LoVo (cell line): ENCODE results near the gene SLC19A1.

Experiments used
- DNase-seq: peaks from one replicate; pipeline ENCODE4 v3.0.0-alpha.2; 2016; ENCODE audit warnings: low spot score

Gene SLC19A1

GRCh38 chr21:45478115-45478801 lies 64.0 kb downstream of the SLC19A1 start:
- DNase-seq = peak; percentile 63

GRCh38 chr21:45477176-45478114 lies 64.8 kb downstream of the SLC19A1 start:
- DNase-seq = no peak

- no peak for DNase-seq
These were observed 65.7 kb downstream of the SLC19A1 start for GRCh38 chr21:45476582-45476981.

- DNase-seq = no peak
These were observed 66.3 kb downstream of the SLC19A1 start for GRCh38 chr21:45475797-45476570.

DNA sequence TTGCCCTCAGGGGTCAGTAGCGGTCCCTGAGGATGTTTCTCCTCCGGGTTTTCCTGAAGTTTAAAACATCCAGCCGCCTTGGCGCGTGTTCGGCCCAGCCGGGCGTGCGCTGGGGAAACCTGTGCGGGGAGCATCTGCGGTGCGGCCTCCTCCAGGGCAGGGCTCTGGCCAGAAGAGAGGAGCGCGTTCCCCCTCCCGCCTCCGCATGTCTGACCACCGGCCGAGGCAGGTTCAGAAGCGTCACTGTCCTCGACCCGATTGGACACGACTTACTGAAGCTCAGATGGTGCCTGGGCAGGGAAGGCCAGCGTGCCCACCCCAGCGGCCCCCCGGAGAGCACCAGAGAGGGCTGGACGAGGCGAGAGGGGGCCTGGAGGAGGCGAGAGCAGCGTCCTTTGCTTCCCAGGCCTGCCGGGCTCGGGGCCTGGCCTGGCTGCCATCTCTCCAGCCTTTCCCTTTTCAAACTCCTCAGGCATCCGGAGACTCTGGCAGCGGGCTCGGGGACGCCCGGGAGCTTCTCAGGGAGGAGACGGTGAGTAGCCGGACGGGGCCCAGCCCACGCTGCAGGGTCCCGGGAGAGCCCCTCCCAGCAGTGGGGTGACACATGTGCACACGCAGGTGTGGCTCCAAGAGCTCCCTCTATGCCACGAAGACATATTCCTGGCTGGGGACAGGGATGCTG lies 67.1 kb downstream of the SLC19A1 start:
- no peak for DNase-seq

- no peak for DNase-seq
These were observed 67.8 kb downstream of the SLC19A1 start for GRCh38 chr21:45474323-45474950.

DNA sequence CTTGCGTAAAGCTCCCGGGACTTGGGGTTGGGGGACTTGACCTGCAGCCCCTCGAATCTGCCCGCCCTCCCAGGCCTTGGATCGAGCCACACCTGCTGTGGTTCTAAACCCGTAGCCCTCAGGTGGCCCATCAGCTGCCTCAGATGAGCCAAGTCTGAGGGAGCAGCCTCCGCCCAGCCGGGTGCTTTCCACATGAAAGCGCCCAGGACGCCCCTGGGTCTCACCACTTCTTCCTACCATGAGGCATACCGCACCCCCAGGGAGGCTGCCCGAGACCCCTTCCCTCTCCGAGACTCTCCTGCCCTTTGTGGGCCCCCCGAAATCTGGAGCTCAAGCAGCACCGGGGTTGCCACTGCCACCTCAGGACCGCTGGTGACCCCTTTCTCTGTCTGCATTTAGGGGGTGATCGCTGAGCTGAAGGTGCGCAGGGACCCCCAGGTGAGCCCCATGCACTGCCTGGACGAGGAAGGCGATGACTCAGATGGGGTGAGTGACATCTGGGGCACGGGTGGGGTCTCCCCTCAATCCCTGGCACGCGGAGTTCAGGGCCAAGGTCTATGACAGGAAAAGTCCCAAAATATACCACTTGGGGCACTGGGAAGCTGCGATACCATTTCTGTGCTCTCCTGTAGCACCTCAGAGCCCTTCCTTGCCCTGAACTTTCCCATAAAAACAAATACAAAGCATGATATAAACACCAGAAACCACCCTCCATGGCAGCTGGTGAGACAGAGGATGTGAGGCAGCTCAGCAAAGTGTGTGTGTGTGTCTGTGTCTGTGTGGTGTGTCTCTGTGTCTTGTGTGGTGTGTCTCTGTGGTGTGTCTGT lies 68.5 kb downstream of the SLC19A1 start:
- no peak for DNase-seq

GRCh38 chr21:45472445-45473365 lies 69.5 kb downstream of the SLC19A1 start:
- no peak for DNase-seq

DNA sequence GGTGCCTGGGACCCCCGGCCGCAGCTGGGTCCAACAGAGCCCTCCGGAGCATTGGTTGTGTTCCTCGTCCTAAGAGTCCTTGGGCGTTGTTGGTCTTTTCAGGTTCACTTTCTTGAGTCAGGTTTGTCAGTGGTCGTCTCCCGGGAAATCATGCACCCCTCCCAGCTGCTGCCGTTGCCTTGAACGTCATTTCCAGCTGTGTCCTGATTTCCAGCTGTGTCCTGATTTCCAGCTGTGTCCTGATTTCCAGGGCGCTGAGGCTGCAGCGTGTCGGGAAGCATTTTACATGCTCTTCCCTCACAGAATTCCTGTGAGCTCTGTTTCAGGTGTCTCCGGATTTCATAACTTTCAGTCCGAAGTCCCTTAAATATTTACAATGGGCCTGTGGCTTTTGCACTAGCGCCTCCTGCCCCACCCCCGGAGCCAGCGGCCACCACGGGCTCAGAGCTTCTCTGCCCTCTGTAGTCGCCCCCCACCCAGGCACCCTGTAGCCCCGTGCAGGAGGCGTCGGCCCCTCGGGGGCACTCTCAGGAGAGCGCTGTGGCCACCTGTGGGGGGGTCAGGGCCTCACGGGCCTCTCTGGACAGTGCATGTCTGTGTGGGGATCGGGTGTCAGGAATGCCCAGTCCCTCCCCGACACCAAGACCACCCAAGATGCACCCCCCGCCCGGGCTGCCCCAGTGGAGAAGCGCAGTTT lies 70.6 kb downstream of the SLC19A1 start:
- DNase-seq = no peak

DNA sequence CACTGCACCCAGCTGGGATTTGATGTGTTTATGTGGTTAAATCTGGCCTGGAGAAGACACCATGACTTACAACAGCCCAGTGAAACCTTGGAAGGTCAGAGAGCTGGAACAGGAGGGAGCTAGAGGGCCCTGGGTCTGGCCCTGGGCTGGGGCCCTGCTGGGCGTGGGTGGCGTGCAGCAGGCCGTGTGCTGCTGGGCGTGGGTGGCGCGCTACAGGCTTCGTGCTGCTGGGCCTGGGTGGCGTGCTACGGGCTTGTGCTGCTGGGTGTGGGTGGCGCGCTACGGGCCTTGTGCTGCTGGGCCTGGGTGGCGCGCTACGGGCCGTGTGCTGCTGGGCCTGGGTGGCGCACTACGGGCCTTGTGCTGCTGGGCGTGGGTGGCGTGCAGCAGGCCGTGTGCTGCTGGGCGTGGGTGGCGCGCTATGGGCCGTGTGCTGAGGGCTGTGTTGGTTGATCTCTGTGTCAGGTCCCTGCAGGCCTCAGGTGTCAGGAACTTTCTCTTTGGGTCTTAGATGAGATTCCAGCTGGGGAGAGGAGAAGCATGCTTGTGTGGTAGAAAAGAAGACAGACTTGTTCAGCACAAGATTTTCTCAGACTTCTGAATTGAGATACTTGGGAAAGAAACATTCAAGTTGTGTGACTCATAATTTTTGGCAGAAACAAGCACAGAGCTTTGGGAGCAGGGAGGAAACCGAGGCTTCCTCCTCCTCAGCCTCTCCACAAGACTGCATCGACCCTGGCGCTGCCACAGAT lies 71.3 kb downstream of the SLC19A1 start:
- no peak for DNase-seq

DNA sequence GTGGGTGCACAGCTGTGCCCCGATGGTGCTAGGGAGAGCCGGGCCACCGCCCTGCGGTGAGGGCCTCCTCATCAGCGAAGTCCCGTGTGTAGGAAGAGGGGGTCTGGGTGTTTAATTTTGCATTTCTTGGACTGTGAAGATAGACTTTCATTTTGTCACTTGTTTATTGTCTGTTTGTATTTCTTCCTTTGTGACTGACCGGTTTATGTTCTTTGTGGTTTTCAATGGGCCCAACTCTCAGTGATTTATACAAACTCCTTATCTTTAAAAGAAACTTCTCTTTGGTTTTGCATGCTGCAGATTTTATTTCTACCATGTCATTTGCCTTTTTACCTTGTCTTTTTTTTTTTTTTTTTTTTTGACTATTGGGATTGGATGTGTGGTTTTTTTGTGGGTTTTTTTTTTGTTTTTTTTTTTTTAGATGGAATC lies 72.1 kb downstream of the SLC19A1 start:
- no peak for DNase-seq

GRCh38 chr21:45469273-45470086 lies 72.8 kb downstream of the SLC19A1 start:
- no peak for DNase-seq

GRCh38 chr21:45468971-45469272 lies 73.3 kb downstream of the SLC19A1 start:
- DNase-seq = no peak

- DNase-seq = no peak
These were observed 73.9 kb downstream of the SLC19A1 start for GRCh38 chr21:45468051-45468970.

DNA sequence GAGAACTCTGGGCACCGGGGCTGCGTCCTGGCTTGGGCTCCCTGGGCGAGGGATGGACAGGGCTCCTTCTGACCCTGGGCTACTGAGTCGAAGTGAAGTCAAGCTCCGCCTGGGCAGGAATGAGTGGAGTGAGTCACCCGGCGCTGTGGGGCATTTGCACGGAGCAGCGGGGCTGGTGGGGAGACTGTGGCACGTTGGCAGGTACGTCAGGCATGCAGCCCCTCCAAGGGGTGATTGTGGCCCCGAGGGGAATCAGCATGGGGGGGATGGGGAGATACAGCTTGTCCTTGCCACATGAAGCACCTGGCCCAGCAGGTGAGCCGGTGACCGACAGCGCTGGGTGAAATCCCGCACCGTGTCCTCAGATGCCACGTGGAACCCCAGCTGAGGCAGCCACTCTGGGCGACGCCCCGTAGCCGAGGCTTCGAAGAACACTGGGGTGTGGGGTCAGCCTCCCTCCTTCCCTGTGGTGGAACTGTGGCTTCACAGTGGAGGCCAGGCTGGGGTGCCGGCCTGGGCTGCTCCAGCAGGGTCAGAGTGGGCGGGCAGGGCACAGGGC lies 74.9 kb downstream of the SLC19A1 start:
- no peak for DNase-seq
